ENCODE results near the gene LRP2. TPM values are rescaled to one million over a fixed set of nuclear protein-coding genes. Genes with fewer than 3 reads are reported as not detected.
A peak's percentile ranks its signal among the peaks of the same experiment; 100 is the strongest.

The LRP2 gene
- polyA plus RNA-seq, 6 donors from 2014 or later: not detected

DNA sequence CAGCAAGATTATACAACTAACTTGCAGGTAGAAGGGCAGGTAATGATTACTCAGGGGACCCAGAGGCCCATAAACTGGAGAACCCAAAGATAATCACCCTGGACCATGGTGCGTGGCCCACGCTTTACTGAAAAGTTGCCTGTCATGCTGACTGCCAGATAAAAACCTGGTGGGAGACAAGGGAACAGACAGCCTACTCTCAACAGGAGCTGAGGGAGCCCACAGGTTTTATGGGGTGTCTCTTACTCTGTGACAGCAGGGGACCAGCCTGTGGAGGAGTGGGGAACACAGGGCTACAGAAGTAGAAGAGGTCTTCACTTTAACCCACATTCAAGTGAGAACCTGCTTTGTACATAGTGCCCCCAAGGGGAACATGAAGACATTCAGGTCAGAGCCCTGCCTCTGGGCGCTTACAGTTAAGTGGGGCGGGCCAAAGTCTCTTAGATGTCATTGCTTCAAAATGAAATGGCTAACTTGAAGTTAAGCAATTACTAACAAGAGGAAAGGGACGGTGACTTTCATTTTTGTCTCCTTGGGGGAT lies 232.6 kb downstream of the LRP2 start:
- Mint-ChIP-seq H3K27ac (no peak overlapping the region), H3K4me3 (no peak overlapping the region), H3K9me3 (no peaks in the 10 kb centered on the region), H3K27me3 (no peaks in the 10 kb centered on the region), H3K36me3 (no peaks in the 10 kb centered on the region), H3K4me1 (no peaks in the 10 kb centered on the region)
- ATAC-seq (ENCODE audit: low read depth in 2 of 2) (no peak), DNase-seq (no peak)

DNA sequence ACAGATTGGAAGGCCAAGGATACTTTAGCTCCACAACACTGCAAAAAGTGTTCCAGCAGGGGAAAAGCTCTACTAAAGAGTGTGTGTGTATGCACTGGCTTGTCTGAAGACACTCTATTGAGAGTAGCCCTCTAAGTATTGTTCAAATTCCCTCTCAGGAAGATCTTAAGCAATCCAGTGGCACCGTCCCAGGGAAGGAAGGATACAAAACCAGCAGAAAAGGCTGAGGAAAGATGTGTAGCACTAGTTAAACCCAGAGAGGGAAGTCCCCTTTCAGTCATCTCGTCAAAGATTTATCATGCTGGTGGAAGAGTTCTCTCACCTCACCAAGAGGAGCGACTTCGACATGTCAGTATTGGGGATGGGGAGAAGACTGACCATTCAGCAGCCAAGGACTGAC lies 242.5 kb downstream of the LRP2 start:
- H3K9me3 Mint-ChIP-seq: peaks cover 0 to 7% (median 3%) of the 10 kb centered on the region in 7 donors
- H3K27me3 Mint-ChIP-seq: peaks cover 17 to 50% (median 21%) of the 10 kb centered on the region in 3 donors
- H3K27ac Mint-ChIP-seq: no peak overlapping the region
- ATAC-seq (ENCODE audit: low read depth in 2 of 2) (no peak), DNase-seq (no peak)
- H3K4me3 Mint-ChIP-seq: no peak overlapping the region
- no peaks in the 10 kb centered on the region for H3K4me1 Mint-ChIP-seq
- H3K36me3 Mint-ChIP-seq: no peaks in the 10 kb centered on the region

GRCh38 chr2:169119123-169119760 lies 243.1 kb downstream of the LRP2 start:
- Mint-ChIP-seq H3K4me1 (no peaks in the 10 kb centered on the region), H3K9me3 (peaks cover 0 to 7% (median 3%) of the 10 kb centered on the region in 7 donors), H3K27ac (peak overlapping the region in 1 of 6 donors; percentile 14), H3K36me3 (no peaks in the 10 kb centered on the region), H3K27me3 (peaks cover 17 to 50% (median 21%) of the 10 kb centered on the region in 3 donors), H3K4me3 (peak overlapping the region in 1 of 8 donors; percentile 2)
- no peak for DNase-seq
- no peak for ATAC-seq (ENCODE audit: low read depth in 2 of 2)

DNA sequence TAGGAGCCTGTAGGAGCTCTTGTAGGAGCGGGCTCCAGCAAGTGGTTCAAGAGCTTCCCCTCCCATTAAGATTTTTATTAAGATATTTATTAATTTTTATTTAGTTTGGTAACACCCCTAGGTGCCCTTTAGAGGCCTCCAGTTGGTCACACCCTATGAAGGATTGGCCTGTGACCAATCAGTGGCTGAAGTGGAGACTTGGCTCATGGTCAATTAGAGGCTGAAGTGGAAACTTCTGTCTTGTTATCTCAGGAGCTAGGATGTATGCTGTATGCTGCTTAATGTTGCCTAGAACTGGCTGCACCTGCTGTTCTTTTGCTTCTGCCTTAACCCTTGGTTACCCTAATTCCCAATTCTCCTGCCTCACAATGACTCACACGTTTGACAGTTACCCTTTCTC lies 244.3 kb downstream of the LRP2 start:
- no peak for DNase-seq
- no peak for ATAC-seq (ENCODE audit: low read depth in 2 of 2)
- H3K27me3 Mint-ChIP-seq: peaks cover 12 to 41% (median 20%) of the 10 kb centered on the region in 3 donors
- H3K36me3 Mint-ChIP-seq: no peaks in the 10 kb centered on the region
- H3K27ac Mint-ChIP-seq: no peak overlapping the region
- H3K4me3 Mint-ChIP-seq: no peak overlapping the region
- H3K9me3 Mint-ChIP-seq: peaks cover 0 to 7% (median 3%) of the 10 kb centered on the region in 7 donors
- H3K4me1 Mint-ChIP-seq: no peaks in the 10 kb centered on the region

- Mint-ChIP-seq H3K4me3 (no peak overlapping the region), H3K9me3 (peaks cover 0 to 7% (median 3%) of the 10 kb centered on the region in 7 donors), H3K27ac (no peak overlapping the region), H3K27me3 (peaks cover 15 to 34% (median 21%) of the 10 kb centered on the region in 3 donors), H3K36me3 (no peaks in the 10 kb centered on the region), H3K4me1 (no peaks in the 10 kb centered on the region)
- DNase-seq (no peak), ATAC-seq (ENCODE audit: low read depth in 2 of 2) (no peak)
These were observed 245.3 kb downstream of the LRP2 start for GRCh38 chr2:169116993-169117392.

- ATAC-seq (ENCODE audit: low read depth in 2 of 2) (no peak), DNase-seq (no peak)
- H3K36me3 Mint-ChIP-seq: no peaks in the 10 kb centered on the region
- peaks cover 15 to 28% (median 21%) of the 10 kb centered on the region in 3 donors for H3K27me3 Mint-ChIP-seq
- no peaks in the 10 kb centered on the region for H3K4me1 Mint-ChIP-seq
- H3K27ac Mint-ChIP-seq: peak overlapping the region in 1 of 6 donors; percentile 42
- peak overlapping the region in 1 of 8 donors; percentile 4 for H3K4me3 Mint-ChIP-seq
- peaks cover 0 to 2% (median 0%) of the 10 kb centered on the region in 7 donors for H3K9me3 Mint-ChIP-seq
These were observed 246.0 kb downstream of the LRP2 start for GRCh38 chr2:169116327-169116726.

GRCh38 chr2:169114056-169114455 lies 248.3 kb downstream of the LRP2 start:
- no peaks in the 10 kb centered on the region for H3K9me3 Mint-ChIP-seq
- peaks cover 15 to 33% (median 24%) of the 10 kb centered on the region in 3 donors for H3K27me3 Mint-ChIP-seq
- peaks cover 0 to 6% (median 5%) of the 10 kb centered on the region in 3 donors for H3K4me1 Mint-ChIP-seq

DNA sequence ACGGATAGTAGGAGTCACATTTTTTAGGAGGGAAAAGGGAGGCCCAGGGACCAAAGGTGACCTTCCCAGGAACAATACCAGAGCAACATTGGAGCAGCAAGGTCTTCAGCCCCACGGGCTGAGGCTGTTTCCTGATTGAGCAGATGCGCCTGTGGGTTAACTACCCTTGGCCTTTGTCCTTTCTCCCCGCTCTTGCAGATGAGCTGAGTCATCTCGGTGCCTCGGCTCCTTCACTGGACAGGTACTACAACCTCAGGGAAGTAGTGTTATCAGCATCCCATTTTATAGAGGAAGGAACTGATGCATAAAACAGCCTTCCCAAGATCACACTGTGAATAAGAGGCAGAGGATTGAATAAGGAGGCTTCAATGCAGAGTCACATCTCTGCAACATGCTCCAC lies 249.5 kb downstream of the LRP2 start:
- Mint-ChIP-seq H3K4me3 (no peak overlapping the region), H3K9me3 (no peaks in the 10 kb centered on the region), H3K4me1 (peaks cover 0 to 15% (median 11%) of the 10 kb centered on the region in 3 donors), H3K27ac (peak overlapping the region in 2 of 6 donors; percentile 2 to 29), H3K27me3 (peaks cover 15 to 29% (median 26%) of the 10 kb centered on the region in 3 donors), H3K36me3 (no peaks in the 10 kb centered on the region)
- ATAC-seq (ENCODE audit: low read depth in 2 of 2): no peak
- no peak for DNase-seq

More at GRCh38 chr2:169114056-169114455, 248.3 kb downstream of the LRP2 start:
- no peaks in the 10 kb centered on the region for H3K36me3 Mint-ChIP-seq
- no peak overlapping the region for H3K27ac Mint-ChIP-seq
- no peak overlapping the region for H3K4me3 Mint-ChIP-seq
- DNase-seq (no peak), ATAC-seq (ENCODE audit: low read depth in 2 of 2) (no peak)

- no peak for DNase-seq
- Mint-ChIP-seq H3K4me3 (no peak overlapping the region), H3K27me3 (peaks cover 0 to 22% (median 19%) of the 10 kb centered on the region in 3 donors), H3K27ac (peak overlapping the region in 1 of 6 donors; percentile 65), H3K36me3 (no peaks in the 10 kb centered on the region), H3K4me1 (peaks cover 5 to 29% (median 27%) of the 10 kb centered on the region in 3 donors), H3K9me3 (no peaks in the 10 kb centered on the region)
- no peak for ATAC-seq (ENCODE audit: low read depth in 2 of 2)
These were observed 251.4 kb downstream of the LRP2 start for GRCh38 chr2:169110916-169111315.

DNA sequence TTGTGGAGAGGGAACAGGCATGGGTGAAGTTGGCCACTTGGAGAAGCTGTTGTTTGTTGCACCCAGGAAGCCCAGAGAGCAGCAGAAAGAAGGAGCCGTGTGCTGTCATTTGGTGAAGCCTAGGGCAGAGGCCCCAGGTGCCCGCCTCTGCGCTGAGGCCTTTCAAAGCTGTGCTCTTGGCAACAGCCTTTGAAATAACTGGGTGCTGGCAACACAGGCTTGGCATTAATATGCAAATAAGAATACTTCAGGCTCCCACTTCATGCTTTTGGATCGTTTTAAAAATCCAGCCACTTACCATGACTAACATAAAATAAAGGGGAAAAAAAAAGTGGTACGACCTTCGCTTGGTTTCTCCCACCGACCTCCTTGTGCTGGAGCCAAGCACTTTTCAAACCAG lies 251.9 kb downstream of the LRP2 start:
- ATAC-seq (ENCODE audit: low read depth in 2 of 2) (no peak), DNase-seq (no peak)
- H3K4me3 Mint-ChIP-seq: no peak overlapping the region
- no peak overlapping the region for H3K27ac Mint-ChIP-seq
- peaks cover 5 to 29% (median 27%) of the 10 kb centered on the region in 3 donors for H3K4me1 Mint-ChIP-seq
- H3K36me3 Mint-ChIP-seq: no peaks in the 10 kb centered on the region
- H3K27me3 Mint-ChIP-seq: peaks cover 0 to 22% (median 19%) of the 10 kb centered on the region in 3 donors
- no peaks in the 10 kb centered on the region for H3K9me3 Mint-ChIP-seq

GRCh38 chr2:169109502-169110409 lies 252.6 kb downstream of the LRP2 start:
- H3K4me3 Mint-ChIP-seq: no peak overlapping the region
- no peak overlapping the region for H3K27ac Mint-ChIP-seq
- peaks cover 5 to 29% (median 27%) of the 10 kb centered on the region in 3 donors for H3K4me1 Mint-ChIP-seq

GRCh38 chr2:169108099-169108884 lies 254.0 kb downstream of the LRP2 start:
- peaks cover 5 to 29% (median 27%) of the 10 kb centered on the region in 3 donors for H3K4me1 Mint-ChIP-seq
- no peaks in the 10 kb centered on the region for H3K9me3 Mint-ChIP-seq
- DNase-seq (no peak), ATAC-seq (ENCODE audit: low read depth in 2 of 2) (no peak)
- peak overlapping the region in 1 of 8 donors; percentile 53 for H3K4me3 Mint-ChIP-seq
- no peaks in the 10 kb centered on the region for H3K36me3 Mint-ChIP-seq
- peaks cover 0 to 22% (median 19%) of the 10 kb centered on the region in 3 donors for H3K27me3 Mint-ChIP-seq
- peak overlapping the region in 1 of 6 donors; percentile 62 for H3K27ac Mint-ChIP-seq

More at GRCh38 chr2:169109502-169110409, 252.6 kb downstream of the LRP2 start:
- H3K27me3 Mint-ChIP-seq: peaks cover 0 to 22% (median 19%) of the 10 kb centered on the region in 3 donors
- no peaks in the 10 kb centered on the region for H3K36me3 Mint-ChIP-seq
- ATAC-seq (ENCODE audit: low read depth in 2 of 2) (peak; percentile 51 to 57), DNase-seq (peak; percentile 49)
- H3K9me3 Mint-ChIP-seq: no peaks in the 10 kb centered on the region

Data from naive B cell (primary cell).